Erythroblast (primary cell): ENCODE data around the gene LIPG.

Experiments used
- GATA1 ChIP-seq: IDR thresholded peaks from 2 replicates; pipeline ENCODE4 v1.6.1; 2011; ENCODE audit warnings: low read depth, mild to moderate bottlenecking, control low read depth, low read length, moderate library complexity
- POLR2A ChIP-seq: IDR thresholded peaks from 2 replicates; pipeline ENCODE4 v1.6.1; 2011; ENCODE audit warnings: mild to moderate bottlenecking, low read length

DNA sequence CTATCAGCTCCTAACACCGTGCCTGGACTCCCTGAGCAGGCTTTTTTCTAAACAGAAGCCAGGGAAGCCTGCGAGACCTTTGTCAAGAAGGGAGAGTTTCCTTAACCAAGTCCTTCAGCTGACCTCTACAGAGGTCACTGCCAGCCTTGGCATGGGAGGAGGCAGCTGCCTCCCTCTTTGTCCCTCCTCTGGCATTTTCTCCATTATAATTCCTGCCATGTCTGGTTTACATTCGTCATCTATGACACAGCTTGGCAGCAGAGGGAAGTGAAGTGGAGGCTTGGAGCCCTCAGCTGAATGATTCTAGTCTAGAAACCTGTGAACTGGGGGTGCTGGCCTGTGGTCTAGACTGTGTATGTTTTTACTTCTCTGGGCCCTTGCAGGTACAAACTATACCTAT is 22.5 kb downstream of the LIPG start:
- TF ChIP-seq POLR2A (no peak), GATA1 (no peak)
